Activated CD8-positive, alpha-beta T cell treated with anti-CD3 and anti-CD28 coated beads for 36 hours (primary cell): ENCODE measurements around the gene AGK. TPM values are rescaled to one million over a fixed set of nuclear protein-coding genes. Genes with fewer than 3 reads are reported as not detected.

Source experiments
- ATAC-seq: fragments of 200-7000 bp; cut with Tn5 transposase; one replicate; pipeline ENCODE4 v1.10.0; 2021; ENCODE audit warnings: mild to moderate bottlenecking, moderate library complexity
- CTCF ChIA-PET: fragments of 350-600 bp; sonication (Branson Sonifier 250); formaldehyde crosslinking; loops from one replicate; lab custom pipeline; 2021; ENCODE audit warnings: antibody characterized with exemption; lab: Charles Lee
- POLR2A ChIA-PET: fragments of 350-600 bp; sonication (Branson Sonifier 250); formaldehyde crosslinking; loops from one replicate; lab custom pipeline; 2021; ENCODE audit warnings: antibody characterized with exemption; lab: Charles Lee
- DNase-seq: peaks from one replicate; pipeline ENCODE4 v3.0.0-alpha.2; 2020
- H3K27ac Mint-ChIP-seq: one replicate; pipeline ENCODE4 v1.8.0; 2021; ENCODE audit warnings: mild to moderate bottlenecking, mixed read lengths
- H3K27me3 Mint-ChIP-seq: one replicate; pipeline ENCODE4 v1.8.0; 2021; ENCODE audit warnings: mixed read lengths
- H3K36me3 Mint-ChIP-seq: one replicate; pipeline ENCODE4 v1.8.0; 2021; ENCODE audit warnings: low read depth, mixed read lengths
- H3K4me1 Mint-ChIP-seq: one replicate; pipeline ENCODE4 v1.8.0; 2021; ENCODE audit warnings: low read depth, mixed read lengths
- H3K4me3 Mint-ChIP-seq: one replicate; pipeline ENCODE4 v1.8.0; 2021; ENCODE audit warnings: mild to moderate bottlenecking, moderate library complexity, mixed read lengths
- H3K9me3 Mint-ChIP-seq: one replicate; pipeline ENCODE4 v1.8.0; 2021; ENCODE audit warnings: mixed read lengths
- CTCF ChIP-seq: fragments of 200-600 bp; IDR thresholded peaks from one replicate; pipeline ENCODE4 v1.8.0; 2022; ENCODE audit warnings: antibody characterized with exemption, mild to moderate bottlenecking
- intact Hi-C: fragments of 100-400 bp; cut with micrococcal nuclease; formaldehyde crosslinking; loops from one replicate; pipeline ENCODE4 v1.10.0; 2022
- total RNA-seq, 2 experiments: library from RNA; stranded (reverse); gene quantifications; one replicate each; pipeline ENCODE4 v1.2.3, GENCODE V29; 2021

The AGK gene
- total RNA-seq, 2 experiments from 2014 or later, result 70.1 to 73.7 TPM

GRCh38 chr7:141691540-141691939 lies 140.3 kb downstream of the AGK start:
- CTCF ChIA-PET, result interaction anchor here (1.3 kb wide), 1 partner anchor 18 kb away, joined by 3 read pairs; no protein-coding TSS in a partner anchor
- Mint-ChIP-seq H3K27ac (no peak overlapping the region), H3K27me3 (no peaks in the 10 kb centered on the region), H3K4me3 (no peak overlapping the region), H3K36me3 (no peaks in the 10 kb centered on the region), H3K9me3 (no peaks in the 10 kb centered on the region), H3K4me1 (peaks cover 25% of the 10 kb centered on the region)
- DNase-seq (no peak), ATAC-seq (no peak)
- POLR2A ChIA-PET, result interaction anchor here (0.7 kb wide), 1 partner anchor 24 kb away, joined by 3 read pairs; no protein-coding TSS in a partner anchor
- TF ChIP-seq CTCF, result no peak
- intact Hi-C loops, result no loop called here

DNA sequence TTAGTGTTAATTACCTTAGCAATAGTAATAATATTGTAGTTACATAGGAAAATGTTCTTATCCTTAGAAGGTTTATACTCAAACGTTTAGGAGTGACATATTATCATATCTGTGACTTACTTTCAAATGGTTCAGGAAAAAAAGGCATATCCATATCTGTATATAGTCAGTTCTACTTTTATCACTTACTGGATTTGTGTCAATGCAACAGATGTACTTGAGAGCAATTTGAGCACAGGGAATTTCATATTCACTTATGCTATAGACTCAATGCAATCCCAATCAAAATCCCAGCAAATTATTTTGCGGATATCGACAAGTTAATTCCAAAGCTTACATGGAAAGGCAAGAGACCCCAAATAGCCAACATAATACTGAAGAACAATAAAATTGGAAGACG lies 140.8 kb downstream of the AGK start:
- no peaks in the 10 kb centered on the region for H3K36me3 Mint-ChIP-seq
- ChIA-PET CTCF (no interaction called here), POLR2A (no interaction called here)
- no peak for TF ChIP-seq CTCF
- ATAC-seq, result no peak
- intact Hi-C loops, result no loop called here
- no peaks in the 10 kb centered on the region for H3K27me3 Mint-ChIP-seq
- H3K4me1 Mint-ChIP-seq, result peaks cover 28% of the 10 kb centered on the region
- no peak for DNase-seq
- no peaks in the 10 kb centered on the region for H3K9me3 Mint-ChIP-seq
- no peak overlapping the region for H3K4me3 Mint-ChIP-seq
- no peak overlapping the region for H3K27ac Mint-ChIP-seq

DNA sequence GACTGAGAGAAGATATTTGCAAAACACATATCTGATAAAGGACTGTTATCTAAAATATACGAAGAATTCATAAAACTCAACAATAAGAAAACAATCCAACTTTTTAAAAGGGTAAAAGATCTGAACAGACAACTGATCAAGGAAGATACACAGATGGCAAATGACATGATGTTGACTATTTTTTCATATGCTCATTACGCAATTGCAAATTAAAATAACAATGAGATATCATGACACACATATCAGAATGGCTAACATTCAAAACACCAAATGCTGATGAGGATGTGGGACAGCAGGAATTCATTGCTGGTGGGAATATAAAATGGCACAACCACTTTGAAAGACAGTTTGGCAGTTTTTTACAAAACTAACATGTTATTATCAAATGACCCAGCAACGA lies 141.9 kb downstream of the AGK start:
- no peak for TF ChIP-seq CTCF
- no peak overlapping the region for H3K27ac Mint-ChIP-seq
- CTCF ChIA-PET, result no interaction called here
- H3K4me3 Mint-ChIP-seq, result no peak overlapping the region
- H3K4me1 Mint-ChIP-seq, result peaks cover 39% of the 10 kb centered on the region
- ATAC-seq (no peak), DNase-seq (no peak)
- H3K9me3 Mint-ChIP-seq, result no peaks in the 10 kb centered on the region
- intact Hi-C loops, result no loop called here
- no peaks in the 10 kb centered on the region for H3K27me3 Mint-ChIP-seq
- no peaks in the 10 kb centered on the region for H3K36me3 Mint-ChIP-seq
- POLR2A ChIA-PET, result no interaction called here

DNA sequence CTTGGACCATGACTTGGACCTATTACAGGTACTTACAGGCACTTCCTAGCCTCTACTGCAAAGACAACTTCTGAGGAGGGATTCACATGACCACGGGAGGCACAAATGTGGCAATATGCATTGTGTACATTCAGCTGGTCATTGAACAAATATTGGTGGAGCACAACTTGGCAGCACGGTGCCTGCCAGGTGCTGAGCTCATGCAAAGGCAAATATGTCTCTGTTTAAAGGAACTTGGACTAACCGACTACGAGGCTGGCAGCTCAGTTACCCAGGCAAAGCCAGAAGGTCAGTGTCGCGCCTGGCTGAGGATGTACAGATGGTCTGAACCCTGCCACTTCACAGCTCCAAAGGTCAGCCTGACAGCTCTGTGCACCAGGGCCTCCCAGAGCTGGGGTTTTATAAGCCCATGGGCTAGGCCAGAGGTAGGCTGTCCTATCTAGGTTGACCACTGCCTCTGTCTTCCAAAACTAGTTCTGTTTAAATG lies 144.6 kb downstream of the AGK start:
- Mint-ChIP-seq H3K27me3 (no peaks in the 10 kb centered on the region), H3K27ac (no peak overlapping the region), H3K9me3 (no peaks in the 10 kb centered on the region), H3K36me3 (peaks cover 2% of the 10 kb centered on the region), H3K4me3 (no peak overlapping the region), H3K4me1 (peaks cover 61% of the 10 kb centered on the region)
- POLR2A ChIA-PET, result interaction anchor here (0.9 kb wide), 1 partner anchor 47 kb away, joined by 3 read pairs; no protein-coding TSS in a partner anchor
- DNase-seq (no peak), ATAC-seq (no peak)
- CTCF ChIA-PET, result interaction anchor here (1.2 to 1.4 kb wide), 3 partner anchors 10 to 42 kb away, joined by 4 to 9 read pairs (median 4); partner anchors contain the start of gene SSBP1
- no peak for TF ChIP-seq CTCF
- intact Hi-C loops, result no loop called here

- no peaks in the 10 kb centered on the region for H3K9me3 Mint-ChIP-seq
- H3K27me3 Mint-ChIP-seq, result no peaks in the 10 kb centered on the region
- H3K36me3 Mint-ChIP-seq, result peaks cover 2% of the 10 kb centered on the region
- H3K4me1 Mint-ChIP-seq, result peaks cover 62% of the 10 kb centered on the region
- no peak overlapping the region for H3K27ac Mint-ChIP-seq
- no peak for ATAC-seq
- no peak for TF ChIP-seq CTCF
- ChIA-PET CTCF (interaction anchor here (1.4 kb wide), 2 partner anchors 19 to 42 kb away, joined by 4 to 9 read pairs; partner anchors contain the start of gene SSBP1), POLR2A (interaction anchor here (0.9 kb wide), 1 partner anchor 46 kb away, joined by 3 read pairs; no protein-coding TSS in a partner anchor)
- no peak overlapping the region for H3K4me3 Mint-ChIP-seq
- intact Hi-C loops, result no loop called here
- no peak for DNase-seq
These were observed 145.1 kb downstream of the AGK start for GRCh38 chr7:141696348-141696747.
